Measurements from ENCODE around the gene CCSAP.

DNA sequence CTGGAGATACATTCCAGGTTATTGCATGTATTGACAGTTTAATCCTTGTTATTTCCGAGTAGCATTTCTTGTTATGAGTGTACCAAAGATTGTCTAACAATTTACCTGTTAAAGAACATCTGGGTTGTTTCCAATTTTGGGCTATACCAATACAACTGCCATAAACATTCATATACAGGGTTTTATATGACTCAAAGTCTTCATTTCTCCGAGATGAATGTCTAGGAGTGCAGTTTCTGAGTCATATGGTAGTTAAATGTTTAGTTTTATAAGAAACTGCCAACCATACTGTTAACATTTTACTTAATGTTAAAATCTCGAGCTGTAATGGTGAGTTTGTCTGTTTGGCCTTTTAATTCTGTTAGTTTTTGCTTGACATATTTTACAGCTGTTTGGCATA, 61.9 kb downstream of the CCSAP start:
- TF ChIP-seq, protein P1, sequence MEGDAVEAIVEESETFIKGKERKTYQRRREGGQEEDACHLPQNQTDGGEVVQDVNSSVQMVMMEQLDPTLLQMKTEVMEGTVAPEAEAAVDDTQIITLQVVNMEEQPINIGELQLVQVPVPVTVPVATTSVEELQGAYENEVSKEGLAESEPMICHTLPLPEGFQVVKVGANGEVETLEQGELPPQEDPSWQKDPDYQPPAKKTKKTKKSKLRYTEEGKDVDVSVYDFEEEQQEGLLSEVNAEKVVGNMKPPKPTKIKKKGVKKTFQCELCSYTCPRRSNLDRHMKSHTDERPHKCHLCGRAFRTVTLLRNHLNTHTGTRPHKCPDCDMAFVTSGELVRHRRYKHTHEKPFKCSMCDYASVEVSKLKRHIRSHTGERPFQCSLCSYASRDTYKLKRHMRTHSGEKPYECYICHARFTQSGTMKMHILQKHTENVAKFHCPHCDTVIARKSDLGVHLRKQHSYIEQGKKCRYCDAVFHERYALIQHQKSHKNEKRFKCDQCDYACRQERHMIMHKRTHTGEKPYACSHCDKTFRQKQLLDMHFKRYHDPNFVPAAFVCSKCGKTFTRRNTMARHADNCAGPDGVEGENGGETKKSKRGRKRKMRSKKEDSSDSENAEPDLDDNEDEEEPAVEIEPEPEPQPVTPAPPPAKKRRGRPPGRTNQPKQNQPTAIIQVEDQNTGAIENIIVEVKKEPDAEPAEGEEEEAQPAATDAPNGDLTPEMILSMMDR (IDR thresholded peaks at IDR 0.05): no peak
- TF ChIP-seq POLR2A (IDR thresholded peaks at IDR 0.05) (no peak), EP300 (IDR thresholded peaks at IDR 0.05) (no peak), POLR2AphosphoS5 (IDR thresholded peaks at IDR 0.05) (no peak)
